HS-27A (cell line): ENCODE data around the gene FLYWCH1.
A peak's percentile ranks its signal among the peaks of the same experiment; 100 is the strongest.

Experiments
- DNase-seq: peaks from one replicate; pipeline ENCODE4 v3.0.0-alpha.2; 2012; ENCODE audit warnings: low read depth, missing footprints

Gene FLYWCH1

DNA sequence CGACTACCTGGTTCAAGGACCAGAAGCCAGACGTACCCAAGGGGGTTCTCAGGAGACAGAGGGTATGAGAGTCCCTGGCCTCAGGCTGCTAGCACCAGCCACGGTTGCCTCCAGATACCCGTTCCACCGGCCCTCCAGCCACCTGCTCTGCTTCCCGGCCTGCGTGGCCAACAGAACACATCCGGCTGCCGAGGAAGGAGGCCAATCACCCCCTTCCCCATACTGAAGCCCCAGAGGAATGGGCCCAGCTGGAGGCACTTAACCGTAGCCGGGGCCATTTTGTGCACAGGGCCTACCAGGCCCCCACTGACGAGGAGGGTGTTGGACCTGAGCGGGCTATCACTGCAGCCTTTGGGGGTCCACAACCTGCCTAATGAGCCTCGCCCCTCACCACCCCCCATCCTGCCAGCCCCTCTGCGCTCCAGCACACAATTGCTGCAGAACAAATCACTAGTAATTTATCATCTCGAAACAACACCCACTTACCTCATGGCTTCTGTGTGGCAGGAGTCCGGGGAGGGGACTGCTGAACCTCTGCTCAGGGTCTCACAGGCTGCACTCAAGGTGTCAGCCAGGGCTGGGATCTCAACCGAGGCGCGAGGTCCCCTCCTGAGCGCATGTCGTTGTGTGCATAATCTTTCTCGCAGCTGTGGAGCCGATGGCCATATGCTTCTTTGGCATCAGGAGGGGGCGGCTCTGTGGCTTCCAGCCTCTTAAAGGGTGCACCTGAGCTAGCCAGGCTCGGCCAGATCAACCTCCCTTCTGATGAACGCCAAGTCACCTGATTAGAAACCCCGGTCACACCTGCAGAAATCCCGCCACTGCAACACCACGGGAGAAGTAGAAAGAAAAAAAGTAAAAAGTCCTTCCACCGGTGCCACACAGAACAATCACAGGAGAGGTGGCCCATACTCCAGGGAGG is 42.2 kb downstream of the FLYWCH1 start:
- no peak for DNase-seq

DNA sequence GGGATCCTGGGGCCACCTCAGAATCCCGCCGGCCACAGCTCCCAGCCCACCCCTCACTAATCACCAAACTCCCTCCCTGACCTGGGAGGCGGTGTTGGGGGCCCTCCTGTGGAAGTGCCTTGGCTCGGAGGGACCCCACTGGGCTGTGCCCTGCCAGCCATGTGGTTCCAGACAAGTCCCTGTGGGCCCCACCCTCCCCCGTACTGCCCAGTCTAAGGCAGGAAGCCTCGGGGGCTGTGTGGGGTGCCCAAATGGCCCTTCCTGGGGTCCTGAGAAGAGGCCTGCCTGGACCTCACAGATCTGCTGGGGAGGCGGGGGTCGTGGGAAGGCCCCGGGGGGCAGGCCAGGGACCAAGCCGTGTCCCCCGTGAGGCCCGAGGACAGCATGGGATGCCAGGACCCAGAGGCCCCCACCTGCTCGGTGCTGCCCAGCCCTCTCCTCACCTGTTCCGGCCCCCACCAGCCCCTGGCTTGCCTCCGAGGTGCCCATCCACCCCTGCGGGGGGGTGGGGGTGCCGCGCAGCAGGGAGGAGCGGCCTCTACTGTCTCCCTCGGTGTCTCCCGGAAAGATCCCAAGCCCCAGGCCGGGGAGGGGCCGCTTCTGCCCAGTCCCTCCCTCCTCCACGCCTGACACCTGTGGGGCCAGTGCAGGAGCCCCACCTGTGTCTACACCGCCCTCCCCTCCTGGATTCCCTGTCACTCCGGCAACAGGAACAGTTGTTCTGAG is 43.1 kb downstream of the FLYWCH1 start:
- no peak for DNase-seq

DNA sequence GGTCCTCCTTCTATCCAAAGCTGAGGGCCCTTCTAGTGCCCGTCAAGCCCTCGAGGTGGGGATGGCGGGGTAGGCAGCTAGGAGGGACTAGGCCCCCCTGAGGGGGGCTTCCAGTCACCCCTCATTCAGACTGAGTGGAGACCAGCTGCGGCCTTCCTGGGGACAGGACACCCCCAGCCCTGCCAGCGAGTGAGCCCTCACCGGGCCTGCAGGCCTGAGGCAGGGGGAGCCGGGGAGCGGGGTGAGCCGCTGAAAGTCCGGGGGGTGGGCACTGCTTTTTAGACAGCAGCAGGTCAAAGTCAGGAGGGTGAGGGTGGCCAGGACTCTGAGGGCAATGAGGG is 43.7 kb downstream of the FLYWCH1 start:
- no peak for DNase-seq

GRCh38 chr16:2955779-2956578 is 44.2 kb downstream of the FLYWCH1 start:
- DNase-seq, result no peak

DNA sequence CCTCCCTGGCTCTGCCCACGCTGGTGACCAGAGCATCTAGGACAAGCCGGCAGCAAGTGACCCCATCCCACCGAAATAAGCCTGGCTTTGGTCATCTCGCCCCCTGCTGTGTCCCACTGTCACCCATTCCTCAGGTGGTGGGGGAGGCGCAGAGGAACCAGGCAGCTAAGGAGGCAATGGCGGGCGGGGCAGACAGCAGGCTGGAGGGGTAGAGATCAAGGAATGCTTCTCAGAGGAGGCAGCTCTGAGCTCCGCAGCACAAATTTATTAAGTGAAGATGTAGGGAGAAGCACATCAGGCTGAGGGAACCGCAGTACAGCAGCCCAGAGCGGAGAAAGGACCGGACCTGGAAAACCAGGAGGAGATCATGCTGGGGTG is 44.8 kb downstream of the FLYWCH1 start:
- DNase-seq, result no peak

GRCh38 chr16:2959206-2959605 is 47.5 kb downstream of the FLYWCH1 start:
- DNase-seq, result no peak

- no peak for DNase-seq
These were observed 48.7 kb downstream of the FLYWCH1 start for GRCh38 chr16:2960183-2961010.

DNA sequence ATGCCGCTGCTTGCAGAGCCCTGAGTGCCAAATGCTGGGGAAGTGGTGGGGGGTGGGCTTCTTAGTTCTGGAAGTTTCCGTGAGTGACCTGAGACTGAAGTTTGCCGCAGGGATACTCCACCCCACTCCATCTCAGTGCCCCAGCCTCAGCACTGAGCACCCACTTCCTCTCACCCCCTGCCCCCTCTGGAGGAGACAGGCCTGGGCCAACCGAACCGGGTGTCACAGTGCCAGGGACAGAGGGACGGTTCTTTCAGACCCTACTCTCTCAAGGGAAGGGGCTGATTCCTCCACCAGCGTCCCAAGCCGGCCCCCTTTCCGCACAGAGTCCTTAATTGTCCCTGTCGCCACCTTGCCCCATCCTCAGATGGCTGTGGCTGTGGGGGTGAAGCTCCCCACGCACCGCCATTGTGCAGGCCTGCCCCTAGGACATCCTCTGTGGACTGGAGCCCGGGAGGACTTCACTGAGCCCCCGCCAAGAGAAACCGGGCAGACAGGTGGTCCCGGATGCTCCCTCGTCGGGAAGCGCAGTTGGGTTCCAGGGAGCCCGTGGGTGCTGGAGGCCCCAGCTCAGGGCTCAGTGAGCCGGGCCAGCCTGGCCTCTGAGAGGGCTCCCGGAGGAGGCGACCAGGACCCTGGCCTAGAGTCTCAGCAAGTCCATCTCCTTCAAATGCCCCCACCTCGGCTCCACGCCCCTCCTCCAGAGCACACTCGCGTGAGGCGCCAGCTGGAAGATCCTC is 50.8 kb downstream of the FLYWCH1 start:
- DNase-seq, result no peak

GRCh38 chr16:2963074-2963722 is 51.5 kb downstream of the FLYWCH1 start:
- DNase-seq, result no peak

GRCh38 chr16:2963723-2964474 is 52.2 kb downstream of the FLYWCH1 start, which contains the start of gene KREMEN2:
Gene KREMEN2, plus strand, starts transcription at chr16:2964275. Its CDS starts 246 bp downstream, at chr16:2964521.
- DNase-seq, result no peak

DNA sequence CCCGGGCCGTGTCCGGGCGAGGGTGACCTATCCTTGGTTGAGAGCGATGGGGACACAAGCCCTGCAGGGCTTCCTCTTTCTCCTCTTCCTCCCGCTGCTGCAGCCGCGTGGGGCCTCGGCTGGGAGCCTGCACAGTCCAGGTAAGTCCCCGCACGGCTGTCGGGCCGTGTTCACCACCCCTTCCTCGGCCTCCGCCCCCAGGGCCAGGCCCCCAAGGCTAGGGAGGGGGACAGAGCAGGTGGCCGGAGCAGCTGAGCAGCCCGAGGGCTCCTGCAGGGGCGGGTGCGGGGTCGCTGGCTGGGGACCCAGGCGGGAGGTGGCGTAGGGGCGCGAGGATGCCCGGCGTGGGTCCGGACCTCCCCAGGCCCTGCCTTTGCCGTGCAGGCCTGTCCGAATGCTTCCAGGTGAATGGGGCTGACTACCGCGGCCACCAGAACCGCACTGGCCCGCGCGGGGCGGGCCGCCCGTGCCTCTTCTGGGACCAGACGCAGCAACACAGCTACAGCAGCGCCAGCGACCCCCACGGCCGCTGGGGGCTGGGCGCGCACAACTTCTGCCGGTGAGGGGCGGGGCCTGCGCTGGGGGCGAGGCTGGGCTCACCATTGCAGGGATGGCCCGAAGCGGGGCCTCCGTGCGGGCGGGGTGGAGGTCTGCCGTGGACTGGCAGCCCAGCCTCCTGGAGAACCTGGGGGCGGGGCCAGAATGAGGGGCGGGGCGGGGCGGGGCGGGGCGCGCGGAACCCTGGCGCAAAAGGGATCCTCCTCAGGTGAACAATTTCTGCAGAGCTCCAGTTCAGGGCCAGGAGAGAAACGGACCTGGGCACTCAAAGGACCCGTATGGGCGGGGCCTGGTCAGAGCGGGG is 53.0 kb downstream of the FLYWCH1 start:
- DNase-seq, result no peak

- DNase-seq, result no peak
These were observed 54.5 kb downstream of the FLYWCH1 start for GRCh38 chr16:2966043-2966807.

DNA sequence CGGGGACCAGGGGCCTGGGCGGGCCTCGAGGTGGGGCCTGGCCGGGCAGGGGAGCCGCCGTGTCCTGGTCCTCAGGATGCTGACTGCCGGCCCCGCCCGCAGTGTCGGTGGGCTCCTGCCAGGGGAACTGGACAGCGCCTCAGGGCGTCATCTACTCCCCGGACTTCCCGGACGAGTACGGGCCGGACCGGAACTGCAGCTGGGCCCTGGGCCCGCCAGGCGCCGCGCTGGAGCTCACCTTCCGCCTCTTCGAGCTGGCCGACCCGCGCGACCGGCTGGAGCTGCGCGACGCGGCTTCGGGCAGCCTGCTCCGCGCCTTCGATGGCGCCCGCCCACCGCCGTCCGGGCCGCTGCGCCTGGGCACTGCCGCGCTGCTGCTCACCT is 55.1 kb downstream of the FLYWCH1 start:
- DNase-seq, result no peak

GRCh38 chr16:2967211-2967631 is 55.5 kb downstream of the FLYWCH1 start:
- no peak for DNase-seq

- no peak for DNase-seq
These were observed 56.0 kb downstream of the FLYWCH1 start for GRCh38 chr16:2967721-2968161.

- DNase-seq, result no peak
These were observed 56.6 kb downstream of the FLYWCH1 start for GRCh38 chr16:2968368-2968737.

DNA sequence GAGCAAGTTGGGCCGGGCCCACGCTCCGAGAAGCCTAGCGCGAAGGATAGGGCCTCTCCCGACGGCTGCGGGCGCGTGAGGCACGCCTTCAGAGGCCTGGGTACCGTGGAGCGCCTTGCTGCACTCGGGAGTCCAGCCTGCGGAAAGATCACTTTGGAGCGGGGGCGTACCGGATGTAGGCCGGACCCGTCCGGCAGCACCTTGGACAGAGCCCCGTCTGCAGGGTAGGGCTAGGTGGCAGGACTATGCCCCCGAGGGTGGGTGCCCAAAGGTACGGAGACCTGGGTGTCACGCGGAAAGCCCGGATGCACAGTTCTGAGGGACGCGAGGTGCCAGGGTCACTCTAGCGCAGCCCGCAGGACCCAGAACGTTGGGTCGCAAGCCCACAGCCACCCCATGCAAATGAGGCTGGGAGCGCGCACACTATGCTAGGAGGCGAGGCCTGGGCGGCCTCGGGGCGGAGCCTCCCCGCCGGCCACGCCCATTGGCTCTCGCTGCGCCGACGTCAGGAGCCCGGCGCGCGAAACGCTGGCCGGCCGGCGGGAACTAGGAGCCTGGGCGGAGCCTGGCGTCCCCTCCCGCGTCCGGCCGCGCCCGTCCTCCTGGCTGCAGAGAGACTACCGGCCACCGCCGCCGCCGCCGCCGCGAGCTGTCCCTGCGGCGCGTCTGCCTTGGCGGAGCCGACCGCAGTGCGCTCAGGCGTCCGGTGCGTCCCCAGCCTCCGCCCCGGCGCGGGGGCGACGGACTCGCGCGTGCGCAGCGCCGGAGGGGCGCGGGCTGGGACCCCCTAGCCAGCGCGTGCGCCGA is 57.2 kb downstream of the FLYWCH1 start, which contains the start of gene PAQR4:
Gene PAQR4 (plus strand): TSS at position 611 of the 807 bp plus-strand sequence. CDS start 327 bp downstream, outside the sequence.
- DNase-seq, result peak; percentile 41
